ENCODE measurements around the gene MAN1C1. TPM values are rescaled to one million over a fixed set of nuclear protein-coding genes. Genes with fewer than 3 reads are reported as not detected.

The MAN1C1 gene
- total RNA-seq, 1 experiment from 2014 or later: 1.5 TPM

GRCh38 chr1:25621876-25622275, 5.3 kb downstream of the MAN1C1 start:
- Histone ChIP-seq H3K27me3 (ENCODE audit: control insufficient read depth, insufficient read depth, low read length) (peaks cover 15% of the 10 kb centered on the region), H3K9me3 (ENCODE audit: control insufficient read depth, insufficient read depth, low read depth, low read length) (no peaks in the 10 kb centered on the region), H3K4me3 (ENCODE audit: low read depth in 2 of 2, low read length in 2 of 2) (no peak overlapping the region), H3K4me1 (ENCODE audit: control insufficient read depth, insufficient read depth, low read length) (no peaks in the 10 kb centered on the region), H3K36me3 (ENCODE audit: control insufficient read depth, insufficient read depth, low read length) (no peaks in the 10 kb centered on the region), H3K27ac (ENCODE audit: low read length) (no peak overlapping the region)
- in situ Hi-C loops (cut with HindIII; ENCODE audit: low pct_unique_long_range_greater_than_20kb, low sequenced_read_pairs) (no loop called here), intact Hi-C loops (cut with micrococcal nuclease; ENCODE audit: unreplicated experiment) (loop anchor here (5.0 kb wide), 1 partner anchor 175 kb away; no protein-coding TSS in a partner anchor)
- TF ChIP-seq TCF7L2 (IDR thresholded peaks at IDR 0.05; ENCODE audit: low read depth, low read length): no peak
- no peak for TF ChIP-seq REST (IDR thresholded peaks at IDR 0.05; ENCODE audit: insufficient read depth in 1 of 2, low read depth in 2 of 2, low read length in 1 of 2)
- TF ChIP-seq SIN3A (IDR thresholded peaks at IDR 0.05; ENCODE audit: borderline replicate concordance, insufficient read depth, low read depth, low read length): no peak
- TF ChIP-seq POLR2AphosphoS5 (IDR thresholded peaks at IDR 0.05; ENCODE audit: low read depth, low read length): no peak
- TF ChIP-seq CTCF (IDR thresholded peaks at IDR 0.05): no peak
- CTCF ChIA-PET: no interaction called here
- BruUV-seq (replicated peaks): no TSS peak
- ATAC-seq (no peak), DNase-seq (ENCODE audit: low read depth, low spot score) (no peak)
- POLR2A ChIA-PET: no interaction called here

- TF ChIP-seq POLR2AphosphoS5 (IDR thresholded peaks at IDR 0.05; ENCODE audit: low read depth, low read length) (no peak), CTCF (IDR thresholded peaks at IDR 0.05) (no peak), SIN3A (IDR thresholded peaks at IDR 0.05; ENCODE audit: borderline replicate concordance, insufficient read depth, low read depth, low read length) (no peak), TCF7L2 (IDR thresholded peaks at IDR 0.05; ENCODE audit: low read depth, low read length) (no peak), REST (IDR thresholded peaks at IDR 0.05; ENCODE audit: insufficient read depth in 1 of 2, low read depth in 2 of 2, low read length in 1 of 2) (no peak)
- Histone ChIP-seq H3K36me3 (ENCODE audit: control insufficient read depth, insufficient read depth, low read length) (no peaks in the 10 kb centered on the region), H3K27me3 (ENCODE audit: control insufficient read depth, insufficient read depth, low read length) (peaks cover 15% of the 10 kb centered on the region), H3K4me3 (ENCODE audit: low read depth in 2 of 2, low read length in 2 of 2) (no peak overlapping the region), H3K9me3 (ENCODE audit: control insufficient read depth, insufficient read depth, low read depth, low read length) (no peaks in the 10 kb centered on the region), H3K27ac (ENCODE audit: low read length) (no peak overlapping the region), H3K4me1 (ENCODE audit: control insufficient read depth, insufficient read depth, low read length) (no peaks in the 10 kb centered on the region)
- intact Hi-C loops (cut with micrococcal nuclease; ENCODE audit: unreplicated experiment) (loop anchor here (5.0 kb wide), 1 partner anchor 175 kb away; no protein-coding TSS in a partner anchor), in situ Hi-C loops (cut with HindIII; ENCODE audit: low pct_unique_long_range_greater_than_20kb, low sequenced_read_pairs) (no loop called here)
- BruUV-seq (replicated peaks): no TSS peak
- no peak for DNase-seq (ENCODE audit: low read depth, low spot score)
- POLR2A ChIA-PET: no interaction called here
- no peak for ATAC-seq
- CTCF ChIA-PET: no interaction called here
Measured at GRCh38 chr1:25622531-25622930, 5.9 kb downstream of the MAN1C1 start.
